HG02678 (cell line): ENCODE results near the gene LGALS9B.
"Not testable (repeated sequence)": the region's sequence is repeated elsewhere in the genome, so short reads cannot be mapped to it uniquely, and the experiment has no call there.

Experiments used
- ATAC-seq: cut with Tn5 transposase; IDR thresholded peaks from one replicate; pipeline ENCODE4 v1.9.1; 2021; ENCODE audit warnings: mild to moderate bottlenecking, moderate library complexity; ENCODE audit not compliant: unreplicated experiment

LGALS9B gene

GRCh38 chr17:20467447-20467846 is at the start of gene LGALS9B:
LGALS9B (minus strand) TSS chr17:20467539; CDS start chr17:20467470, 69 bp downstream.
- peak; percentile 76 for ATAC-seq

GRCh38 chr17:20516986-20517385 is 49.6 kb upstream of the LGALS9B start:
- ATAC-seq, result not testable (repeated sequence)

- not testable (repeated sequence) for ATAC-seq
Measured at GRCh38 chr17:20515099-20515498, 47.8 kb upstream of the LGALS9B start.

GRCh38 chr17:20513539-20513938 is 46.2 kb upstream of the LGALS9B start:
- ATAC-seq, result not testable (repeated sequence)

- not testable (repeated sequence) for ATAC-seq
Measured at GRCh38 chr17:20512378-20512777, 45.0 kb upstream of the LGALS9B start.

- ATAC-seq, result not testable (repeated sequence)
Measured at GRCh38 chr17:20511778-20512177, 44.4 kb upstream of the LGALS9B start.

GRCh38 chr17:20505333-20505732 is 38.0 kb upstream of the LGALS9B start:
- not testable (repeated sequence) for ATAC-seq

- ATAC-seq, result not testable (repeated sequence)
Measured at GRCh38 chr17:20504388-20505066, 37.2 kb upstream of the LGALS9B start.

GRCh38 chr17:20501896-20502295 is 34.6 kb upstream of the LGALS9B start:
- ATAC-seq, result not testable (repeated sequence)

- not testable (repeated sequence) for ATAC-seq
Measured at GRCh38 chr17:20500346-20500745, 33.0 kb upstream of the LGALS9B start.

GRCh38 chr17:20495420-20495819 is 28.1 kb upstream of the LGALS9B start:
- ATAC-seq, result not testable (repeated sequence)

- ATAC-seq, result not testable (repeated sequence)
Measured at GRCh38 chr17:20494735-20495134, 27.4 kb upstream of the LGALS9B start.

GRCh38 chr17:20494147-20494546 is 26.8 kb upstream of the LGALS9B start:
- ATAC-seq, result not testable (repeated sequence)

GRCh38 chr17:20492971-20493370 is 25.6 kb upstream of the LGALS9B start:
- not testable (repeated sequence) for ATAC-seq

- ATAC-seq, result not testable (repeated sequence)
Measured at GRCh38 chr17:20492099-20492498, 24.8 kb upstream of the LGALS9B start.

- ATAC-seq, result not testable (repeated sequence)
Measured at GRCh38 chr17:20484930-20485329, 17.6 kb upstream of the LGALS9B start.

GRCh38 chr17:20479889-20480591 is 12.7 kb upstream of the LGALS9B start:
- ATAC-seq, result not testable (repeated sequence)

GRCh38 chr17:20477398-20478071 is 10.2 kb upstream of the LGALS9B start:
- not testable (repeated sequence) for ATAC-seq

GRCh38 chr17:20475137-20475831 is 7.9 kb upstream of the LGALS9B start:
- not testable (repeated sequence) for ATAC-seq

- not testable (repeated sequence) for ATAC-seq
Measured at GRCh38 chr17:20474081-20474480, 6.7 kb upstream of the LGALS9B start.

- not testable (repeated sequence) for ATAC-seq
Measured at GRCh38 chr17:20469946-20470345, 2.6 kb upstream of the LGALS9B start.
